Esophagus muscularis mucosa (tissue), 4 donors: ENCODE results near the gene DIDO1. TPM values are rescaled to one million over a fixed set of nuclear protein-coding genes. Genes with fewer than 3 reads are reported as not detected.

ENCODE experiments used
- DNase-seq: peaks from one replicate; pipeline ENCODE4 v3.0.0-alpha.2; 2017; ENCODE audit errors: extremely low spot score
- H3K27ac ChIP-seq, 4 donors: fragments of 200-600 bp; sonication (generic); replicated peaks in 1 of 4; 1 replicate in 3 of 4; 2 replicates in 1 of 4; pipeline ENCODE4 v1.5.1; 2016 to 2019; ENCODE audit warnings: mild to moderate bottlenecking in 1 of 4
- H3K27me3 ChIP-seq, 4 donors: fragments of 200-600 bp; sonication (generic); one replicate each; pipeline versions ENCODE4 v1.5.1 to v1.6.0; 2016 to 2019
- H3K36me3 ChIP-seq, 4 donors: fragments of 200-600 bp; sonication (generic); one replicate each; pipeline ENCODE4 v1.5.1; 2016 to 2019
- H3K4me1 ChIP-seq, 4 donors: fragments of 200-600 bp; sonication (generic); one replicate each; pipeline ENCODE4 v1.5.1; 2016 to 2019
- H3K4me3 ChIP-seq, 4 donors: fragments of 200-600 bp; sonication (generic); 1 replicate in 2 of 4; 2 replicates in 2 of 4; pipeline ENCODE4 v1.5.1; 2016 to 2019; ENCODE audit warnings: mild to moderate bottlenecking in 4 of 4, moderate library complexity in 1 of 4
- H3K9me3 ChIP-seq, 4 donors: fragments of 200-600 bp; sonication (generic); 1 replicate in 3 of 4; 2 replicates in 1 of 4; pipeline ENCODE4 v1.5.1; 2016 to 2019
- EP300 ChIP-seq: sonication (generic); formaldehyde crosslinking; IDR thresholded peaks from one replicate; pipeline ENCODE4 v1.6.1; 2017; ENCODE audit warnings: antibody characterized with exemption
- POLR2A ChIP-seq: fragments of 450-650 bp; IDR thresholded peaks from one replicate; pipeline ENCODE4 v1.6.1; 2017; ENCODE audit warnings: antibody characterized with exemption, moderate library complexity, mild to moderate bottlenecking, low read depth
- POLR2AphosphoS5 ChIP-seq, 2 donors: sonication (generic); formaldehyde crosslinking; IDR thresholded peaks; one replicate each; pipeline ENCODE4 v1.6.1; 2017; ENCODE audit warnings: antibody characterized with exemption in 2 of 2
- WGBS: methylation state at CpG from one replicate; pipeline ENCODE4 v1.1.5; 2018; 5-methylcytosine and 5-hydroxymethylcytosine counted together
- intact Hi-C: fragments of 100-400 bp; cut with DNase I; formaldehyde crosslinking; loops from one replicate; pipeline ENCODE4 v1.15.1; 2023
- total RNA-seq, 4 donors: library from RNA; depleted of rRNA; stranded (reverse); fragments of >200 nt; gene quantifications; one replicate each; pipeline versions ENCODE4 v1.1.0 to v1.2.1, GENCODE V29; 2016
- TF ChIP-seq, protein P1 (sequence below), 3 experiments: fragments of 200-600 bp in 2 of 3; fragments of 450-650 bp in 1 of 3; sonication (generic) in 2 of 3; IDR thresholded peaks; one replicate each; pipeline ENCODE4 v1.5.1; 2017 to 2019; ENCODE audit warnings: antibody characterized with exemption in 3 of 3, mild to moderate bottlenecking in 2 of 3, moderate library complexity in 1 of 3

The DIDO1 gene
- total RNA-seq, 4 donors from 2014 or later = 48.9 to 61.6 (median 55.7) TPM

DNA sequence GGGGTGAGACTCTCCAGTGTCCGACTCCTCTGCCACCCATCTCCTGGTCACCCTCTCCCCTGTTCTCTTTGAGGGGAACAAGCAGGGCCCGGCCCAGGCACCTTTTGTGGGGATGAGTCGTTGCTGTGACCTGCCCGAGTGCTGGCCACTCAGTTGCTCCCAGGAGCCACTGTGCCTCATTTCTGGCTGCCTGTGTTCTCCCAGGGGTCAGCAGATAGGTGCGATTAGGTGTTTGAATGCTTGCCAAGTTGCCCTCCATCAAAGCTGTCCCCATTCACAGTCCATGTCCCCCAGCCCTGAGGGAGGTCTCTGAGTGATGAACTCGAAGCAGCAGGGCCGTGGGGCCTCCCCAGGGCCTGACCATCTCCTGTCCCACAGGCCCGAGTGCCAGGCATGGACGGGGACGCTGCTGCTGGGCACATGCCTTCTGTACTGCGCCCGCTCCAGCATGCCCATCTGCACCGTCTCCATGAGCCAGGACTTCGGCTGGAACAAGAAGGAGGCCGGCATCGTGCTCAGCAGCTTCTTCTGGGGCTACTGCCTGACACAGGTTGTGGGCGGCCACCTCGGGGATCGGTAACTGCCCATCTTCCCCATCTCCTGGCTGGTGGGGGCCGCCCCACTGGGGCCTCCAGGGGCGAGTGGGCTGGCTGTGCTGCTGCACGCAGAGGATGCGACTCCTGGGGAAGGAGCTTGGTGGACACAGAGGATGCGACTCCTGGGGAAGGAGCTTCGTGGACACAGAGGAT is 30.3 kb upstream of the DIDO1 start:
- TF ChIP-seq, protein P1, sequence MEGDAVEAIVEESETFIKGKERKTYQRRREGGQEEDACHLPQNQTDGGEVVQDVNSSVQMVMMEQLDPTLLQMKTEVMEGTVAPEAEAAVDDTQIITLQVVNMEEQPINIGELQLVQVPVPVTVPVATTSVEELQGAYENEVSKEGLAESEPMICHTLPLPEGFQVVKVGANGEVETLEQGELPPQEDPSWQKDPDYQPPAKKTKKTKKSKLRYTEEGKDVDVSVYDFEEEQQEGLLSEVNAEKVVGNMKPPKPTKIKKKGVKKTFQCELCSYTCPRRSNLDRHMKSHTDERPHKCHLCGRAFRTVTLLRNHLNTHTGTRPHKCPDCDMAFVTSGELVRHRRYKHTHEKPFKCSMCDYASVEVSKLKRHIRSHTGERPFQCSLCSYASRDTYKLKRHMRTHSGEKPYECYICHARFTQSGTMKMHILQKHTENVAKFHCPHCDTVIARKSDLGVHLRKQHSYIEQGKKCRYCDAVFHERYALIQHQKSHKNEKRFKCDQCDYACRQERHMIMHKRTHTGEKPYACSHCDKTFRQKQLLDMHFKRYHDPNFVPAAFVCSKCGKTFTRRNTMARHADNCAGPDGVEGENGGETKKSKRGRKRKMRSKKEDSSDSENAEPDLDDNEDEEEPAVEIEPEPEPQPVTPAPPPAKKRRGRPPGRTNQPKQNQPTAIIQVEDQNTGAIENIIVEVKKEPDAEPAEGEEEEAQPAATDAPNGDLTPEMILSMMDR (IDR thresholded peaks at IDR 0.05) = no peak
- TF ChIP-seq POLR2AphosphoS5 (IDR thresholded peaks at IDR 0.05) (no peak), POLR2A (no peak), EP300 (no peak)
- WGBS = 85% methylated on average over 12 of the region's 25 CpGs
- intact Hi-C loops = loop anchor here (10.0 kb wide), 1 partner anchor 258 kb away; the partner anchor contains the start of gene YTHDF1
- no peaks in the 10 kb centered on the region for H3K9me3 ChIP-seq
- no peak overlapping the region for H3K27ac ChIP-seq
- peaks cover 0 to 18% (median 0%) of the 10 kb centered on the region in 4 donors for H3K36me3 ChIP-seq
- no peak for DNase-seq
- H3K4me1 ChIP-seq = peaks cover 28 to 32% (median 31%) of the 10 kb centered on the region in 4 donors
- no peaks in the 10 kb centered on the region for H3K27me3 ChIP-seq
- H3K4me3 ChIP-seq = no peak overlapping the region

DNA sequence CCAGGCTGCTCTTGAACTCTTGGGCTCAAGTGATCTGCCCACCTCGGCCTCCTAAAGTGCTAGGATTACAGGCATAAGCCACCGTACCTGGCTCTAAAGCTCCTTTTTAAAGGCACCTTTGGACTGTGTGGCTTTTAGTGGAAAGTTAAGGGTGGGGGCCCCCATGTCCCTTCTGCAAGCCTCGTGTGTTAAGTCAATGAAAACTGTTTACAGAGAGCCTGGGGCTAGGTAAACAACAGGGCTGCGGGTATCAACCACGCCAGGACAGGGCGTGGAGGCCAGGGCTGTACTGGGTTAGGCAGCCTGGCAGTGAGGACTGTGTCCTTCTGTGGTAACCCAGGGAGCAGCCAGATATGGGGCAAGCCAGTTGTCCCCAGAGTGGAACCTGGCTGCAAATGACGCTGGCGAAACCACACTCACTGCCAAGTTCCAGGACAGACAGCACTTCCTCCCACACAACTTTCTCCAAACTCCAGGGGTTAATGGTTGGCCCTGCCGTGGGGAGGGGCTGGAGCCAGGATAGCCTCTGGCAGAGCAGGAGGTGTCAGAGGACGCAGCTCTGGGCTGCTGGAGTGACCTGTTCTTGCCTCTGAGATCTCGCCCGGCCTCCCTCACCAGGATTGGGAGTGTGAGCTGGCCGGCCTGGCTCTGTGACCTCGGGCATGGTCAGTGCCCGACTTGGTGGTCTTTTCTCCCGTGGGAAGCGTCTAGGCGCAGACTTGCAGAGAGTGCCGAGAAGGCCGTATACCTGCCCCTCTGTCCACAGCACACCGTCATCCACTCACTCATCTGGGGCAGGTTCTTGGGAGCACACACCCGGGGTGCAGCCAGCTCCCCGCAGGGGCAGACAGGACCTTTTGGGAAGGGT is 29.4 kb upstream of the DIDO1 start:
- Histone ChIP-seq H3K4me3 (no peak overlapping the region), H3K27ac (no peak overlapping the region), H3K9me3 (no peaks in the 10 kb centered on the region), H3K27me3 (no peaks in the 10 kb centered on the region), H3K36me3 (peaks cover 0 to 20% (median 2%) of the 10 kb centered on the region in 4 donors), H3K4me1 (peaks cover 28 to 32% (median 31%) of the 10 kb centered on the region in 4 donors)
- intact Hi-C loops = loop anchor here (10.0 kb wide), 1 partner anchor 259 kb away; the partner anchor contains the start of gene YTHDF1
- no peak for TF ChIP-seq POLR2A
- TF ChIP-seq, protein P1 (IDR thresholded peaks at IDR 0.05) = no peak
- TF ChIP-seq EP300 = no peak
- no peak for TF ChIP-seq POLR2AphosphoS5 (IDR thresholded peaks at IDR 0.05)
- DNase-seq = no peak
- 74% methylated on average over 13 of the region's 23 CpGs for WGBS

DNA sequence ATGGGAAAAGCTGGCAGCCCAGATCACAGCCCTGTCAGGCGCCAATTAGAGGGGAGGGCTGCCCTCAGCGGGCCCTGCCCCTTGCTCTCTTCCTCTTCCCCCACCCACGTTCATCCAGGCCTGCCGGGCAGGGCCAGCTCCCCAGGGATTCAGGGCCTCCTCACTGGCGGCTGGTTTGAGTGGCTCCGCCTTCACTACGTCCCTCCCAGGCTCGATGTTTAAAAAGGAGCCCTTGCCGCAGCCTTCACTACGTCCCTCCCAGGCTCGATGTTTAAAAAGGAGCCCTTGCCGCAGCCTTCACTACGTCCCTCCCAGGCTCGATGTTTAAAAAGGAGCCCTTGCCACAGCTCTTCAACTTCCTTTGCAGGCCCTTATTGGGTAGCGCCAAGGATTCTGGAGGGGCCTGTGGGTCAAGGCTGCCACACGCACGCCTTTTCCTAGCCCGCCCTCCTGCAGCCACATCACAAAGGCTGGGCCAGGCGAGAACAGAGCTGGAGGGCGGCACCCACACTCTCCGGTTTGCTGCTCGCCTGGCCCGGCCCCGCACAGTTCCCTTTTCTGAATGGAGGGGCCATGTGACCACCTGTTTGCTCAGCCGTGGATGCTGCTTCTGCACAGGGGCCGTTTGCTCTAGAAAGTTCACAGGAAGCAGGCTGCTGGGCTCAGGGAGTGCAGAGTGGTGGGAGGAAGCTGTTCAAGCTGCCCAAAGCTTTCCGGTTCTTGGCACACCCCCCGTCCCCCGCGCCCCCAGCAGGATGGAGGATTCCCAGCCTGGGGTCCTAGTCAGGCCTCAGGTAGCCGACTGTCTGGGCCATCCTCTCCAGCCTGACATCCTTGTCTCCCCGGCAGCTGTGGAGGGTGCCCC is 27.8 kb upstream of the DIDO1 start:
- WGBS = 7% methylated on average over 27 of the region's 32 CpGs
- H3K9me3 ChIP-seq = no peaks in the 10 kb centered on the region
- no peaks in the 10 kb centered on the region for H3K27me3 ChIP-seq
- peaks cover 28 to 32% (median 31%) of the 10 kb centered on the region in 4 donors for H3K4me1 ChIP-seq
- H3K4me3 ChIP-seq = peak overlapping the region; percentile 46 to 58 (median 49)
- intact Hi-C loops = loop anchor here (10.0 kb wide), 1 partner anchor 261 kb away; the partner anchor contains the start of gene YTHDF1
- H3K36me3 ChIP-seq = peaks cover 0 to 30% (median 18%) of the 10 kb centered on the region in 4 donors
- peak; percentile 54 to 66 for TF ChIP-seq POLR2AphosphoS5 (IDR thresholded peaks at IDR 0.05)
- TF ChIP-seq EP300 = no peak
- DNase-seq = no peak
- peak overlapping the region; percentile 90 to 96 (median 94) for H3K27ac ChIP-seq

DNA sequence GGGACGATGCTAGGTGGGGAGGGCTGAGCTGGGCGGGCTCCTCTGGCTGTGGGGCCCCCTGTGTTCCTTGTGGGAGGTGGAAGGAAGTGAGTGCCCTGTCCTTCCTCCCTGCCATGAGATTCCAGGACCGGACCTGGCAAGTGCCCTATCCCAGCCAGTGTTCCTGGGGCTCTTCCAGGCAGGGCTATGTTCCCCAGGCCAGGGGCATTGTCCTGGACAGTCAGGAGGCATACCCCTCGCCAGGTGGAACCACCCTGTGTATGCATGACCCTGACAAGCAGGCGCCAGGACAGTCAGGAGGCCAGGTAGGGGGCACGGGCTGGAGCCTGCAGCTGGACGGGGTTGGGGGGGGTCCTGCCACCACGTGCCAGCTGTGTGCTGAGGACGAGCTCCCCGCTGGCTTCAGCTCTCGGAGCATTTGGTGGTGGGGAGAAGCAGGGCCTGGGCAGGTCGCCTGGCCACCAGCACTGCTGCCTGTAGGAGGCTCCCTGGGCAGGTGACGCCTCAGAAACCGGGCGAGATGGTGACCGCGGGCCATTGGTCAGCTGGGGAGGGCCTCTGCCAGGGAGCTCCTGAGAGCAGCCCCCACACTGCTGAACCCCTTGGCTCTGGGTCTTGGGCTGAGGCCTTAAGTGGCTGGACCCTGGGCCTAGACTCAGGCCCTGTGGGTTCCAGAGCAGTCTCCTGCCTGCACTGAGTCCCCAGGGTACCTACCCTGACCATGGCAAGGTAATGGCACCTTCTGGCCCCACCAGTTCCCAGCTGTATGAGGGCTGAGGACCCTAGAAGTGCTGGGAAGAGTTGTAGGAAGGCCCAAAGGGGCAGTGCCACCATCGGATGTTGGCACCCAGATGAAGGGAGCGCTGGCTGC is 26.9 kb upstream of the DIDO1 start:
- Histone ChIP-seq H3K4me3 (peak overlapping the region; percentile 46 to 58 (median 49)), H3K4me1 (peaks cover 28 to 32% (median 31%) of the 10 kb centered on the region in 4 donors), H3K27ac (peak overlapping the region; percentile 90 to 96 (median 94)), H3K27me3 (no peaks in the 10 kb centered on the region), H3K36me3 (peaks cover 0 to 27% (median 24%) of the 10 kb centered on the region in 4 donors), H3K9me3 (no peaks in the 10 kb centered on the region)
- WGBS = 56% methylated on average over 10 of the region's 19 CpGs
- TF ChIP-seq POLR2A (no peak), EP300 (no peak), POLR2AphosphoS5 (IDR thresholded peaks at IDR 0.05) (no peak)
- TF ChIP-seq, protein P1 (IDR thresholded peaks at IDR 0.05) = no peak
- no peak for DNase-seq
- intact Hi-C loops = loop anchor here (10.0 kb wide), 1 partner anchor 262 kb away; the partner anchor contains the start of gene YTHDF1
